Thyroid gland (tissue), 4 donors: ENCODE measurements around the gene TTLL7.

ENCODE experiments used
- CTCF ChIP-seq, 6 experiments: fragments of 200-600 bp in 3 of 6; fragments of 450-650 bp in 3 of 6; sonication (generic) in 3 of 6; IDR thresholded peaks; one replicate each; pipeline ENCODE4 v1.5.1; 2016 to 2019; ENCODE audit warnings: antibody characterized with exemption in 6 of 6, mild to moderate bottlenecking in 2 of 6, inconsistent platforms in 1 of 6, moderate library complexity in 1 of 6
- POLR2A ChIP-seq, 2 donors: fragments of 450-650 bp; IDR thresholded peaks; one replicate each; pipeline ENCODE4 v1.6.1; 2017; ENCODE audit warnings: antibody characterized with exemption in 2 of 2, mild to moderate bottlenecking in 2 of 2, moderate library complexity in 1 of 2

- TF ChIP-seq POLR2A (IDR thresholded peaks at IDR 0.05) (no peak), CTCF (IDR thresholded peaks at IDR 0.05) (peak in 1 of 6 experiments; percentile 5)
Observed at GRCh38 chr1:83882906-83883305, 116.0 kb downstream of the TTLL7 start.
